GM19035 (cell line): Measurements from ENCODE around the gene ZNF516.

Source experiments
- ATAC-seq: cut with Tn5 transposase; IDR thresholded peaks from one replicate; pipeline ENCODE4 v1.9.1; 2021; ENCODE audit not compliant: unreplicated experiment

ZNF516 gene

DNA sequence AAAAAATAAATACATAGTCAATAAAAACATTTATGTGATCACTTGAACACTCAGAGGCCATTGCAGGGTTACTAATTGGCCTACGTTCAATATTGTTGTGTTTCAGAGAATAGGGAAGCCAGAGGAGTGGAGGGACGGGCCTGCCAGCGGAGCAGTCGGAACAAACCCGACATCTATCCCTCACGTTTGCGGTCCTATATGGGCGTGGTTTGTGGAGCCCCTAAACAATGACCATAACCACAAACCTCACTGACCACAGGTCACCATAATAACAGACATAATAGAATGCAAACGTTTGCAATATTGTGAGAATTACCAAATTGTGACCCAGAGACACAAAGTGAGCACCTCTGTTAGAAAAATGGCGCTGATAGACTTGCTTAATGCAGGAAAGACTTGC is 19.5 kb upstream of the ZNF516 start:
- no peak for ATAC-seq

DNA sequence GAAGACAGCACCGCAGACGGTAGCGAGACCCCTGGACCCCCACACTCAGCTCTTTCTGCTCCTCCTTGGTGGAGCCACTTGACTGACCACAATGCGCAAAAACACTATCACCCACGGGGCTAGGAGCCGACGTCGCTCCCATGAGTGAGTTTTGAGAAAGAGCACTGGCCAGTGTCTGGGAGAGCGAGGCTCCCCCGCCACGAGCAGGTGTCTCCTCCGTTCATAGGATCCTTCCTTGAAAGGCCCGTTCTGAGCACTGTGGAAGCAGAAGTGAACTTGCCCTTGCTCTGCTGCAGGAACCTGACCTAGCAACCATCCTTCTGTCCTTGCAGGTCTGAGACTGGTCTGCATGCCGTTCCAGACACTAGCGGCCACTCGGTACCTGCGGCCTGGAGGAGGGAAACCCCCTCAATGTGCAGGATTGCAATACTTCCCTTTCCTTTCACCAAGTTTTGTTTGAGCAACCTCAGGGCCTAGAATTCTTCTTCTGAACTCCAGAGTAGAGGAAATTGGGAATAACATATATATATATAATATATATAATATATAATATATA is 12.9 kb upstream of the ZNF516 start:
- no peak for ATAC-seq

DNA sequence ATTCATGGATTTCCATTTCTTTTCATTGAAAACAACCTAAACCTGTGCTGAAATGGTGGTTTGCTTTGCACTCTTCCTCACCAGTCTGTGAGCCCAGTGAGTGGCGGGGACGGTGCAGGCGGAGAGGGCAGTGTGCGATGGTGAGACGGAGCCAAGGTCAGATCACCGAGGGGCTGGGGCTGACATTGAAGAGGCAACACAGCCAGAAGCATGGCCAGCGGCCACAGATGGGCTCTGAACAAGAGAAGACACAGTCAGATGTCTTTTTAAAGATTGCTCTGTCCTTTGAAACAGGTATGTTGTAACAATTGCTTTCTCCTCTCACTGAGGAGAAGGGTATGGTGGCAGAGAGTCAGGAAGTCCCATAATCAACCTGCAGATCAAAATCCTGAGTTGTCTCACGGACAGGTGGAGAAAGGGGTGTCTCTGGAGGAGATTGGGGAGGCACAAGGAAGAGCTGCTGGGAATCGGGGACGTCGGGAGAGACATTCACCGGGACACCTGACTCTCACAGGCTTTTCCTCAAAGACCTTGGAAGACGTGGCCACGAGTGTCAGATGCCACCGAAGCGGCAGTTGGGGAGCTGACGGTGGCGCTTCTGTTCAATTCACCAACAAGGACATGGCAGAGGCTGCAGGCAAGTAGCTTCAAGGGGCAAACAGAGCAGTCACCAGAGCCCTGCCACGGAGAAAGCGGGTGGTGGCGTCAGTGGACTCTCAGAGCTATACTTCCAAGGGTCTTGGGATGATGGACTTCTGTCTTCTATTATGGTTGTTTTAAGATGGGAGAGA is 12.1 kb upstream of the ZNF516 start:
- ATAC-seq = no peak

DNA sequence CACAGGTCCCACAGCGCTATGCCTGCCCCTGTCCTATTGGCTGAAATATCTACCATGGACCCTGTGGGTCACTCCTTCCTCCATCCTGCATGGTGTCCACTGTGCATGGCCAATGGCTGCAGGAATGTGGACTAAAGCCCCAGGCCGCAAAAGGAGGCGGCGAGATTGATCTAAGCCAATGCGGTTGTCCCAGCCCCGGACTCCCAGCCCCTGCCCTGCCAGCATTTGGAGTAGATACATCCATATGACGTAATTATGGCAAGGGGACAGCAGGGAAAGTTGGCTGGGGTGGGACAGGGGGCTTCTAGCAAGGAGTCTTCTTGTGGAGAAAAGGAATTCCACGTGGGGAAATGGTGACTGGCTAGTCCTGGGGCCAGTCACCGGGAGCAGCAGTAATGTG is 11.4 kb upstream of the ZNF516 start:
- ATAC-seq = no peak

DNA sequence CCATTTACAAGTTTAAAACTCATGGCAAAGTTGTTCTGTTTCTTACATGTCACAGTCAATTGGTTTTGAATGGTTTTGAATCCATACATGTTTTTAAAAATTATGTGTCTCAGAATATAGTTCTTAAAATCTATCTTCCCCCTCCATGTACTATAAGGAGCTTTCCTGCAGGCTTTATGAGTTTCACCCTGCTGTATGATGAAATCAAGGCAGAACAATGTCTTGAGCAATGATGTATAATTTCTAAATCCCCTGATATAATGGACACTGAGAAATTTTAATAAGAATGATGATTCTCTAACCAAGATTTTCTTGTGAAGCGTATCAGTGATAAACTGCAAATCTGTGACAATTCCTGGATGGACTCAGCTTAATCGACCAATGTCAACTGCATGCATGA is 10.6 kb upstream of the ZNF516 start:
- no peak for ATAC-seq

DNA sequence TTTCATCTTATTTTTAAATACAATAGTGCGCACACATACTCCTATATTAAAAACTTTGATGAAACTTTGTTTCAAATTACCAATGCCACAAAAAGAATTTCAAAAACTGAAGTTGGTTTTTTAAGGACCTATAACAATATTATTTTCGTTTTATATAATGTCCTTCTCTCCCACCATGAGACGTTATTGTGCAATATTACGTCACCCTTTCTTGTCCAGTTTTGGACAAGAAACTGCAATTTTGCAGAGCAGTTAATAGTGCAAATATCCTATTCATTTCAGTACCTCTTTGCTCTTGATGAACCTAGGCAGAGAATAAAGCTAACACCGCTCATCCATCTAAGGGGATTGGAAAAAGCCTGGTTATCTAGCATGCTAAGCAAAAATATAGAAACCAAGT is 9.7 kb upstream of the ZNF516 start:
- no peak for ATAC-seq

DNA sequence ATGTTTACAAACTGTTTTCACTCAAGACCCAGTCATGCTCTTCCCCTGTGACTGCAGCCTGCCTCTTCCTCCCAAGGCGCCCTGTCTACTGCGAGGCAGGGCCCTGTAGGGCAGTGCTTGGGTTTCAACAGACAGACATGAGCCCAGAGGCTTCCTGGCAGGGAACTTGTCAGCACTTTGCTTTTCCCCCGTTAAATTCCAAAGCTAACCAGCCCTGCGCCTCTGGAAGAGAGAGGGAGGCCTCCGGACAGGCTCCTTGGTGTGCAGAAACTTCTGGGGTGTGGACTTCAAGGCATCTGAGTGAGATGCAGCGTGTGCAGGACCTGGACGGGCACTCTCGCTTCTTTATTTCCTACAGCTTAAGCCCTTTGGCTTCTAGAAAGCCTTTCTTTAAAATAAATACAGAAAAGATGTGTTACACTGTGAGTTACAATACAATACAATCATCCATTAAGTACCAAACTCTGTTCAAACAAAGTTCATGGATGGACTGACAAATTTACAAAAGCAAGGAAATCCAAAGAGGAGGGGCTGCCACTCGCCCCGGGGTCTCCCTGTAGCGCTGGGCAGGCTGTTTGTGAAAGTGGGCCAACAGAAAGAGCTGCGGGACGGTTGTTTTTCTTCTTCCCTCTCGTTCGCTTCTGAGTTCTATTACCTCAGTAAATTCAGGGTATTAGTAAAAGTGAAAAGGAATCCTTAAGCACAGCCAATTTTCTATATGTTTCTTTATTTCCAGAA is 8.8 kb upstream of the ZNF516 start:
- ATAC-seq = no peak

DNA sequence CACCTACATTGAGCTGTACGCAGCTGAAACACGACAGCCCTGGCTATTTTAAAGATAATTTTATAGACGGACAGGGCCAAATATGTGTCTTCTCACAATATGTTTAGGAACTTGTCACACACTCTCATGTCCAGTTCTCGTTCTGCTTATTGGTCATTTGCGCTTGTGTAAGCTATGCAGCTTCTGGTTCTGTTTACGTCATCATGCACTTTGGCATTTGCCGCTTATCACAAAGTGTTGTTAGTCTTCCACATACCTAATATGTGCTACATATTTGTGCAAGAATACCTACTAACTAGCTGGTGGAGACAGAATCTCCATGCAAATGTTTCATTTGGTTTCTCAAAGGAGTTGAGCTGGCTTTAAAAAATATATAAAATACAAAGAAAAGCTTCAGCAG is 7.5 kb upstream of the ZNF516 start:
- no peak for ATAC-seq

DNA sequence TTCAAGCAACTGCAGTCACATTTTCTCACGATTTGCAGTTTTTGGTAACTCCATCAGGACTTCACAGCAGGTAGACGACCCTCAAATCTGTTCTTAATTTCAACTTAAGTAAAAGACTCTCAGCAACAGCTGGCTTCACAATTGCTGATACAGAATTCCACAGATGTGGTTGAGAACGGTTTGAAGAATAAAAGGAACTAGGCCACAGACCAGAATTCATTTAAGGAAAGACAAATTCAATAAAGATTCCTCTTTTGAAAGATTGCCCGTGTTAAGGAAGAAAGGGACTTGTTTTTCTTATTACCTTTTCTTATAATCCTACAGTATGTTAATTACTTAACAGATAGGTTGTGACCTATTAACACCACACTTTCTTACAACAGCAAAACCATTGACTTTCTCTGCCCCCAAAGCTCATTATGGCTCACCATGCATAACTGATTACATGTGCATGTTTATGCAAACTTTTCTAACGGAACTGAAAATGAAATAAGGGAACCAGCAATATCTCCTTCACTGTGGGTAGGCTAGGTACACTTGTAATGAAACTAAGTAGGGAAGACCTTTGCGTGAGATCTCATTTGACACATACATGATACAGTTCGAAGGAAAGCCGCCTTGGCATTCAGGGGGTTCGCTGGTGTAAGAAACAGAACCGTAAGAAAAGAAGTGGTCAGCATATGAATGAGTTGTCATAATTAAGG is 4.7 kb upstream of the ZNF516 start:
- ATAC-seq = peak; percentile 85

DNA sequence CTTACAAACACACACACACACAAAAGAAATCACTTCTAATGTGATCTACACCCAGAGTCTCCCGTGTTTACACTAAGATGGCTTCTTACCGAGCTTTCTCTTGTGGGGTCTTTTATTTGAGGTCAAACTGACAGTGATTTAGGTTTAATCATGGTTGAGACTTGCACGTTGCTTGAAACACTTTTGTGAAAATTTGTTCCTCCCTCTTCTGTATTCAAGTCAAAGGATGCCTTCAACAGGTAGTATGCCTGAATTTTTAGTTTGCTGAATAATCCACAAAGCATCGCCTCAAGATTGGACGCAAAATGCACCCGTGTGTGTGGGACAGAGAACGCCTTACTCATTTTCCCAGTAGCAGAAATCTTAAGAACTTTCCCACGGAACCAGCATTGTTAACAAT is 4.0 kb upstream of the ZNF516 start:
- ATAC-seq = no peak

DNA sequence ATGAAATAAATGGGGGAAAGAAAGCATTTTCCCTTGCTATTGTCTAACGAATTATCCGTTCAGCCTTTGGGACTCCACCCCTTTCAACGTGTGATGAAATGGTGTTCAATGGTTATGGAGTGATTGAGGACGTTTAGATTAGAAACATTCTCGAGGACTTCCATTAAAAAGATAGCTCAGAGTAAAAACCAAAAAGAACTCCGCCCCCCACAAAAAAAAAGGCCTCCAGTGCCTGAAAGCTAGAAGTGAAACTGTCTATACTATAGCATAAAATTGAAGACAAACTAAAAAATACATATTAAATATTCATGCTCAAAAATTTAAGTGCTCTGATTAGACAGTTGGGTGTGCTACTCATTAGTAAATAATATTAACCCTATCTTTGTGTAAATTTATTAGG is 3.0 kb upstream of the ZNF516 start:
- ATAC-seq = no peak

DNA sequence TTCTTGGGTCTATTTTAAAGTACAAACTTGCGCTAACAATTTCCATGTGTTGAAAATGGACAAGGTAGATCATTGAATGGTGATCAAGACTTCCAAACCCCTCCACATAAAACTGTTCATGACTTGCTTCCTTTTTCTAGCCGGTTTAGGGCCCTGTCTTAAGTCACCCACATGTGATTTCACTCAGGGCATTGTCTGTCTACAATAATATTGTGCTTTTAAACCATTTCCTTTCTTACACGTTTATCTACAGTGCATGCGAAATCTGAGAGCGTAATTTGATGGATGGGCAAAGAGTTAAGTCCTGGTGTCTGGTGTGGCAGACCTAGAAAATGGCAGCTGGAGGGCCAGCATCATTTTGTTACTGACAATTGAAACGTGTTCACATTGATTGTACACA is 2.0 kb upstream of the ZNF516 start:
- ATAC-seq = no peak

DNA sequence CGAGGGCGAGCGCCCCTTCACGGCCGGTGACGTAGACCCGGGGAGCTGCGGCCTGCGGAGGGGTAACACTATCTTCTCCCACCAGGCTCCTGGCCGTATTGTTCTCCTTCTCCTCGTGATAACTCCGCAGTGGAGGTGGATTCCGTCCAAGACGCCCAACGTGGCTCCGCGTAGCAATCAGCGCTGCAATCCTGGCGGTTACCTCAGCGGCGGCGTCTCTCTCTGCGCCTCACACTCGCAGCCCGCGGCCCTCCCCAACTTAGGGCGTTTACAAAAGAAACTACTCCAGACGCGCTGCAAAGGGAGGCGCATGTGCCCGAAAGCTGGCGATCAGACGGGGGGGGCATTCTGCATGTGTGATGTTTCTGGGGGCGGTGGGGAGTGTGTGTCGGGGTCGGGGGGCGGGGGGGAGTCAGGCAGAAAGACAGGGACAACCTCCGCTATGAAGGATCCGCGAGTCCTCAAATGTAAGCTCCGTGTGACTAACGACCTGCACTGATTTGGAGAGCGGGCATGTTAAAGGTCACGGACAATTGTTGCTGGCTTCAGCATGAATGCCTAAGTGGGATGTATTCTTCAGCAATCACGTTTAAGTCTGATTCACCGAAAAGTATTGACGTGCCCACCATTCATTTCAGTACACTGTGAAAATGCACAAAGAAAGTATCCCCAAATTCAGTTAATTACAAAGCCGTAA is 1.3 kb upstream of the ZNF516 start:
- ATAC-seq = no peak

DNA sequence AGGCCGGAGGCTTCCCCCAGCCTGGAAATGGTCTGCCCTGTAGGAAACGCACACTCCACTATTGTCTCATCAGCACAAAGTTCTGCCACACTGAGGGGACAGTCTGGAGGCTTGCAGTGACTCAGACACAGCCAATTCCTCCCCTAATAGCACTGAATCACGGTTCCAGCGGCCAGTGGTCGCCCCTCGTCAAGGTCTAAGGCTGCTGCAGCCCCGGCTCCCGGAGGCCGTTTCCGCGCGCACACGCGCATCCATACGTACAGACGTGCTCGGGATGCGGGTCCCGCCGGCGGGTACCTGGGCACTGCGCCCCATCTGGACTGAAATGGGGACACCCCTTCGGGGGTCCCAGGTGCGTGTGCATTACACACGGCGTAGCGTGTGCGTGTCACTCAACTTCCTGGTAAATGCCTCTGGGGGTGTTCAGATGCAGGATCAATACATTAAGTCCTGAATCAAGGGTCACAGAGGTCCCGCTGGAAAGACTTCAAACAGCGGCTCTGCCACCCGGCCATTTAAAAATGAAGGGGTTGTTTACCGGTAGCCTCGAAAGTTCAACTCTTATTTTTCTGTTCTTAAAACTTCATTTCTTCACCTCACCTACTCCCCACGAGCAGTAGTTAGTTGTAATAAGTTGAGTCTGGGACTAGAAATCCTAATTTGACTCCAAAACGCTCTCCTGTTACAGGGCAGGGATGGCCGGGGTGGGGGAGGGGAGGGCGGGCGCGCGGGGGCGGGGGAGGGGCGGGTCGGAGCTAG is 572 bp upstream of the ZNF516 start:
- ATAC-seq = no peak

DNA sequence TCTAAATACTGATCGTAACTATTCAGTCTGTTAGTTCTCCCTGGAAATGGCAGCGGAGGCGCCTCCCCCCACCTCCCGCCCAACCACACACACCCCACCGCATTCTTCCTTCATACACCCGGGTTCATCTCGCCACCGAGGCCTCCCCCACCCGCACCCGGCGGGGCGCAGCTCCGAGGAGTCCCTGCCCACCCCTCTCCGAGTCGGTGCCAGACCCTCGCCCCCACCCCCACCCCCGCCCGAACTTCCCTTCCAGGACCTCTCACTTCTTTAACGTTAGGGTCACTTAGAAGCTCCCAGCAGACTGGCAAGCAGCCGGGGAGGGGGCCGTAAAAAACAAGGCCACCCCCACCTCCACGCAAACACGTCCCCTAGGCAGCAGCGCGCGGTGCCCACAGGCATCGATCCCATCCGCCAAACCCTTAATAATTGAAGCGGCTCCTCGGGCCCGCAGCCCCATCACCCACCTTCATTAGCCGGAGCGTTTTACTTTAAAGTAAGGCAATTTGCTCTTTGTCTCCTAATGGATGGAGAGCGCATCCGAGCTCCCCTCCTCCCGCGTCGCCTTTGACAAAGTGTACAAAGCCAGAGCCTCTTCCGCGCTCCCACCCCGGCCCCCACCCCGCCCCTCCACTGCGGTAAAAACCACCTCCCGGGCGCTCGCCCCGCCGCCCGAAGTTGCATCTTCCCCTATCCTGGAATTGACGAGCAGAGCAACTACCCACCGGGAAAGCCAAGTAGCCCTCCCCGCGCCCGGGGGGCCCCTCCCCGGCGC is 624 bp downstream of the ZNF516 start:
- ATAC-seq = no peak

DNA sequence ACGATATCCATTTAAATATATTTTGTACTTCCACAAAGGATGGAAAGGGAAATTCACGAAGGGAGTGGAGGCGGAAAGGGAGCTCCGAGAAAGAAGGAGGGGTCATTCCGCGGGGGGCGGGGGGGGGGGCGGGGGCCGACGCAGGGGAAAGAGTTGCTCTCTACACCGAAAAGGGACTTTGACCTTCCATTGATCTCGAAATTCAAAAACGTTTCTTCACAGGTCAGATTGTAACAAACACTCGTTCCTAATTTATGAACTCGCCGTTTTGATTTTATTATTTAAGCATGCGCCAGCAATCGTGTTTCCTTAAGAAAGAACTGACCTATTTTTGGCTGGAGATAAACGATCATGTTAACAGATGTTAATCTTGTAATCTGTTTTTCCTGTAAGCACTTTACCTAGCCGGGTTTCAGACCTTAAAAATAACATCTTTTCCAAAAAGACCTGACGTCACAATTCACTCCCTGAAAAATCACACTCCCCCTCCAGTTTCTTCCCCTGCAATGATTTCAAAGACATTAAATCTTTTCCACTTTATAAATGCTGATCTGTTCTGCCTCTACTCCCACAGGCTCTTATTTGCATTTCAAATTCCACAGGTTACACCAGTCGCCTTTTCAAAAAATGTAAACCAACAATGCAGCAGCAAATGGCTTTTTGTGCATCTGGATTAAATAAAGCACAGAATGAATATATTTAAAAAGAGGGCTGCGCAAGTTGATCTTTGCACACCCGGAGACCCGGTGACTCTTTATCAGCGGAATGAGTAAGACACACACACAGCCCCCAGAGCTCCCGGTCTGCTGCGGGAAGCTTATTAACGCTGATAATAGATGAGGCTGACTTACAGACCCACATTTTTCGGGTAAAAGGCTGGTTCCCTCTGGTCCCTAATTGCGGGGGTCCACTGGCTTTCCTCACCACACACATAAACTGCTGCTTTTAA is 1.6 kb downstream of the ZNF516 start:
- peak; percentile 19 for ATAC-seq

DNA sequence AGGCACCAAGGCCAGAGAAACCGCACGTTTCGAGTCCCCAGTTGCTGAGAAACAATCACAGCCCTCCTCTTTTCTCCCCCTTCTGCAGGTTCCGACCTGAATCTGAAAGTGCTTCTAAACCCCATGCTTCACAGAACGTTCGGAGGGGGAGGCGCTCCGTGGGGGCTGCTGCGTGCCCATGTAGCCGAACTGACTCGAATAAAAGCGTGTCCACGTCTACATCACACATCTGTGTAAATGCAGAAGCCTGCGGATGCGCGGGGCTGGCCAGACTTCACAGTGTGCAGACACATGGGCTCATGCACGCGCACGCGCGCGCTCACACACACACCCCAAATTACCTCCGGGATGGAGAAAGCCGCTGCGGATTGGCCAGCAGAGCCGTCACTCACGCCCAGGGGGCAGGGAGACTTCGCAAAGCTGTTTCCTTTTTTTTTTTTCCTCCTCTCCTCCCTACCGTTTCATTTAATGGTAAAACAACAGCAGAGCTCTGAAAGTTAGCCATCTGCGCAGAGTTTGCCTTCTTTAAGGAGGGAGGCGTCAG is 2.3 kb downstream of the ZNF516 start:
- peak; percentile 89 for ATAC-seq
